ENCODE measurements around the gene UBTF. TPM values are rescaled to one million over a fixed set of nuclear protein-coding genes. Genes with fewer than 3 reads are reported as not detected.
A peak's percentile ranks its signal among the peaks of the same experiment; 100 is the strongest.

UBTF gene
- total RNA-seq, 6 experiments from 2014 or later = 22.3 to 35.9 (median 32.0) TPM

- H3K4me3 ChIP-seq = no peak overlapping the region
- DNase-seq = no peak
- no peaks in the 10 kb centered on the region for H3K27me3 ChIP-seq
- H3K27ac ChIP-seq = no peak overlapping the region
- no peak for ATAC-seq
- H3K4me1 ChIP-seq = peaks cover 0 to 10% (median 3%) of the 10 kb centered on the region in 4 donors
- TF ChIP-seq CTCF (IDR thresholded peaks at IDR 0.05) (no peak), POLR2A (IDR thresholded peaks at IDR 0.05) (no peak)
- no peaks in the 10 kb centered on the region for H3K9me3 ChIP-seq
- 91% methylated on average over 4 of the region's 31 CpGs for WGBS (ENCODE audit: insufficient coverage, low coverage, low lambda C conversion rate, missing lambda C conversion rate)
- intact Hi-C loops (cut with DNase I) = loop anchor here (5.0 to 10.0 kb wide), 2 partner anchors 110 to 142 kb away; partner anchors contain the start of gene SLC25A39 (in 2 of the 2)
- peaks cover 9 to 69% (median 31%) of the 10 kb centered on the region in 4 donors for H3K36me3 ChIP-seq
Observed at GRCh38 chr17:44212507-44213402, 6.7 kb downstream of the UBTF start.

- no peak for DNase-seq
- intact Hi-C loops (cut with DNase I) = loop anchor here (5.0 to 10.0 kb wide), 2 partner anchors 111 to 143 kb away; partner anchors contain the start of gene SLC25A39 (in 2 of the 2)
Observed at GRCh38 chr17:44211281-44212265, 7.9 kb downstream of the UBTF start.

GRCh38 chr17:44210342-44211192, 8.9 kb downstream of the UBTF start:
- Histone ChIP-seq H3K4me1 (peaks cover 0 to 7% (median 0%) of the 10 kb centered on the region in 4 donors), H3K27me3 (no peaks in the 10 kb centered on the region), H3K27ac (no peak overlapping the region), H3K9me3 (no peaks in the 10 kb centered on the region), H3K36me3 (peaks cover 2 to 61% (median 25%) of the 10 kb centered on the region in 4 donors), H3K4me3 (no peak overlapping the region)
- ATAC-seq (peak; percentile 92 to 99 (median 94)), DNase-seq (peak; percentile 89 to 91 (median 90))
- TF ChIP-seq CTCF (IDR thresholded peaks at IDR 0.05) = peak; percentile 98 to 99 (median 98)
- no peak for TF ChIP-seq POLR2A (IDR thresholded peaks at IDR 0.05)
- intact Hi-C loops (cut with DNase I) = loop anchor here (5.0 to 10.0 kb wide), 2 partner anchors 112 to 144 kb away; partner anchors contain the start of gene SLC25A39 (in 2 of the 2)
- 0% methylated on average over 2 of the region's 64 CpGs for WGBS (ENCODE audit: insufficient coverage, low coverage, low lambda C conversion rate, missing lambda C conversion rate)

More at GRCh38 chr17:44211281-44212265, 7.9 kb downstream of the UBTF start:
- peaks cover 0 to 7% (median 0%) of the 10 kb centered on the region in 4 donors for H3K4me1 ChIP-seq
- no peaks in the 10 kb centered on the region for H3K27me3 ChIP-seq
- H3K36me3 ChIP-seq = peaks cover 9 to 71% (median 34%) of the 10 kb centered on the region in 4 donors
- WGBS (ENCODE audit: insufficient coverage, low coverage, low lambda C conversion rate, missing lambda C conversion rate) = 60% methylated on average over 1 of the region's 30 CpGs
- no peaks in the 10 kb centered on the region for H3K9me3 ChIP-seq
- no peak overlapping the region for H3K27ac ChIP-seq
- ATAC-seq = no peak
- H3K4me3 ChIP-seq = no peak overlapping the region
- TF ChIP-seq POLR2A (IDR thresholded peaks at IDR 0.05) = no peak
- no peak for TF ChIP-seq CTCF (IDR thresholded peaks at IDR 0.05)
